C4-2B (cell line): Measurements from ENCODE around the gene LDB2.

Experiments used
- ZFX ChIP-seq: fragments of 450-650 bp; IDR thresholded peaks from 2 replicates; pipeline ENCODE4 v1.6.1; 2017
- TF ChIP-seq, protein P1 (sequence below): fragments of 450-650 bp; conservative IDR thresholded peaks from 2 replicates; pipeline ENCODE4 v1.5.1; 2017; ENCODE audit warnings: mild to moderate bottlenecking

GRCh38 chr4:16727218-16727617, 171.2 kb downstream of the LDB2 start:
- TF ChIP-seq, protein P1, sequence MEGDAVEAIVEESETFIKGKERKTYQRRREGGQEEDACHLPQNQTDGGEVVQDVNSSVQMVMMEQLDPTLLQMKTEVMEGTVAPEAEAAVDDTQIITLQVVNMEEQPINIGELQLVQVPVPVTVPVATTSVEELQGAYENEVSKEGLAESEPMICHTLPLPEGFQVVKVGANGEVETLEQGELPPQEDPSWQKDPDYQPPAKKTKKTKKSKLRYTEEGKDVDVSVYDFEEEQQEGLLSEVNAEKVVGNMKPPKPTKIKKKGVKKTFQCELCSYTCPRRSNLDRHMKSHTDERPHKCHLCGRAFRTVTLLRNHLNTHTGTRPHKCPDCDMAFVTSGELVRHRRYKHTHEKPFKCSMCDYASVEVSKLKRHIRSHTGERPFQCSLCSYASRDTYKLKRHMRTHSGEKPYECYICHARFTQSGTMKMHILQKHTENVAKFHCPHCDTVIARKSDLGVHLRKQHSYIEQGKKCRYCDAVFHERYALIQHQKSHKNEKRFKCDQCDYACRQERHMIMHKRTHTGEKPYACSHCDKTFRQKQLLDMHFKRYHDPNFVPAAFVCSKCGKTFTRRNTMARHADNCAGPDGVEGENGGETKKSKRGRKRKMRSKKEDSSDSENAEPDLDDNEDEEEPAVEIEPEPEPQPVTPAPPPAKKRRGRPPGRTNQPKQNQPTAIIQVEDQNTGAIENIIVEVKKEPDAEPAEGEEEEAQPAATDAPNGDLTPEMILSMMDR: no peak
- no peak for TF ChIP-seq ZFX
